Measurements from ENCODE around the gene KDM6A. TPM values are rescaled to one million over a fixed set of nuclear protein-coding genes. Genes with fewer than 3 reads are reported as not detected.

KDM6A gene
- total RNA-seq, 4 donors from 2014 or later = 25.9 to 51.0 (median 34.9) TPM

DNA sequence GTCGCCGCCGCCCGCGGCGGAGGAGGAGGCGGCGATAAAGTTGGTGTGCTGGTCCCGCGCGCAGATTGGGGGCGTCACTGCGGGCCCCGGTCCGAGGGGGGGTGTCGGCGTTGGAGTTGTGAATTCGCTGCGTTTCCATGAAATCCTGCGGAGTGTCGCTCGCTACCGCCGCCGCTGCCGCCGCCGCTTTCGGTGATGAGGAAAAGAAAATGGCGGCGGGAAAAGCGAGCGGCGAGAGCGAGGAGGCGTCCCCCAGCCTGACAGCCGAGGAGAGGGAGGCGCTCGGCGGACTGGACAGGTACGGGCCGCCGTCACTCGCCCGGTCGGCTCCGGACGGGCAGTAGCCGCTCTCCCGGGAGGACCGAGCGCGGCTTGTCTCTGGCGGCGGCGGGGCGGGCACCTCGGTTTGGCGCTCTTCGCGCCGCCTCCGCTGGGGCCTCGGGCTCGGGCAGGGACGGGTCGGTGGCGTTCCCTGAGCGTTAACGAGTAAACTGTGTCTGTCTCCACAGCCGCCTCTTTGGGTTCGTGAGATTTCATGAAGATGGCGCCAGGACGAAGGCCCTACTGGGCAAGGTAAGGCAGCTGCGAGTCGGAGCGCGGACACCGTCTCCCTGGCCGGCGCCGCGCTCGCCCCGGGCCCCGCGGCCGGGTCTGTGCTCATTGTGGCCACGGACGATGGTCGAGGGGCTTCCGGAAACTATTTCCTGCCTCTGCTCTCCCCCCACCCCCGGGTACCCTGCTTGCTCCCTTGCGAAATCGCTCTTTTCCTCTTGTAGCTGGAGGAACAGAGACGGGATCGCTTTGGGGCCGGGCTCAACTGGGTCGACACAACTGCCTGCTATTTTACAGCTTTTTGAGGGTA is 658 bp downstream of the KDM6A start:
- TF ChIP-seq EP300 (IDR thresholded peaks at IDR 0.05) (peak in 1 of 2 donors; percentile 3), POLR2A (IDR thresholded peaks at IDR 0.05) (no peak)
- TF ChIP-seq, protein P1, sequence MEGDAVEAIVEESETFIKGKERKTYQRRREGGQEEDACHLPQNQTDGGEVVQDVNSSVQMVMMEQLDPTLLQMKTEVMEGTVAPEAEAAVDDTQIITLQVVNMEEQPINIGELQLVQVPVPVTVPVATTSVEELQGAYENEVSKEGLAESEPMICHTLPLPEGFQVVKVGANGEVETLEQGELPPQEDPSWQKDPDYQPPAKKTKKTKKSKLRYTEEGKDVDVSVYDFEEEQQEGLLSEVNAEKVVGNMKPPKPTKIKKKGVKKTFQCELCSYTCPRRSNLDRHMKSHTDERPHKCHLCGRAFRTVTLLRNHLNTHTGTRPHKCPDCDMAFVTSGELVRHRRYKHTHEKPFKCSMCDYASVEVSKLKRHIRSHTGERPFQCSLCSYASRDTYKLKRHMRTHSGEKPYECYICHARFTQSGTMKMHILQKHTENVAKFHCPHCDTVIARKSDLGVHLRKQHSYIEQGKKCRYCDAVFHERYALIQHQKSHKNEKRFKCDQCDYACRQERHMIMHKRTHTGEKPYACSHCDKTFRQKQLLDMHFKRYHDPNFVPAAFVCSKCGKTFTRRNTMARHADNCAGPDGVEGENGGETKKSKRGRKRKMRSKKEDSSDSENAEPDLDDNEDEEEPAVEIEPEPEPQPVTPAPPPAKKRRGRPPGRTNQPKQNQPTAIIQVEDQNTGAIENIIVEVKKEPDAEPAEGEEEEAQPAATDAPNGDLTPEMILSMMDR (IDR thresholded peaks at IDR 0.05) = peak in 1 of 5 experiments; percentile 7
- H3K36me3 ChIP-seq = no peaks in the 10 kb centered on the region

DNA sequence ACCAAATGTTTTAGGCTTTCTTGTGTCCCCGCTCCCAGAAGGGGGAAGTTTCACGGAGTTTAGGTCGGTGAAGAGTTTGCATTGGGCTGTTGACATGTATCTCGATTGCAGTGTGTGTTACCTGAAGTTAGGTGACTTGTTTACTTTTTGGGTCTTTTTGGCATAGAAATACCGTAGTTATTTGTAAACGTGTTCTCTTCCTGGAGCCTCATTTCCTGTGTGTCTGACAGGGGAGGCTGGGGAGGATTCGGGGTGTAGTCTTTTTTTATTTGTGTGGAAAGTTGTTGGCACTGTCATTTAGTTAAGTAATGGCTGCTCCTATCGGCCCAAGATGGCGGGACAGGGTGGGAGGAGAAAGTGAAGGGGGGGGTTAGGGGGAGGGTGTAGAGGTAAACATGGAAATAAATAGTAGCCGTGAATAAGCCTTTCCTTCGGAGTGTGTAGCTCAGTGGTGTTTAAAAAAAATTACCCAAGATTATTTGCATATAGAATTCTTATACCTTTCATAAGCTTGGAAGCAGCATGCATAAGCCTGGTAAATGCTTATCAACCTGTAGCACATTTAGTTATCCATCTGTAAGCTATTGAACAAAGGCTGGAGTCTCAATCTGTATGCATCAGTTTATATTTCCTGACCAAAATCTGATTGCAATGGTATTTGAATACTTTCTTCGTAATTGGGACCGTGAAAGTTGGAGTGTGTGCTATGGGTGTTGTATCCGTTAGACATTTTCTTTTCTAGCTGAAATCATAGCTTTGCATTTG is 1.6 kb downstream of the KDM6A start:
- peak in 1 of 2 donors; percentile 10 for DNase-seq (ENCODE audit: low spot score in 2 of 2)
- peak overlapping the region; percentile 97 to 99 (median 98) for H3K27ac ChIP-seq
- H3K4me3 ChIP-seq = peak overlapping the region; percentile 62 to 100 (median 92)
- H3K27me3 ChIP-seq = no peaks in the 10 kb centered on the region
- no peaks in the 10 kb centered on the region for H3K36me3 ChIP-seq
- no peak for TF ChIP-seq EP300 (IDR thresholded peaks at IDR 0.05)
- TF ChIP-seq, protein P1 (IDR thresholded peaks at IDR 0.05) = peak in 1 of 5 experiments; percentile 10
- no peak for TF ChIP-seq POLR2A (IDR thresholded peaks at IDR 0.05)
- WGBS, 2 donors = 1 to 4% methylated on average over 13 to 14 of the region's 14 CpGs
- no peaks in the 10 kb centered on the region for H3K9me3 ChIP-seq
- peaks cover 0 to 32% (median 7%) of the 10 kb centered on the region in 4 donors for H3K4me1 ChIP-seq

More for the DNA sequence above, 658 bp downstream of the KDM6A start:
- Histone ChIP-seq H3K4me1 (peaks cover 0 to 25% (median 7%) of the 10 kb centered on the region in 4 donors), H3K27me3 (no peaks in the 10 kb centered on the region), H3K4me3 (peak overlapping the region; percentile 62 to 100 (median 92)), H3K27ac (peak overlapping the region; percentile 97 to 99 (median 98)), H3K9me3 (no peaks in the 10 kb centered on the region)
- DNase-seq (ENCODE audit: low spot score in 2 of 2) = peak; percentile 18 to 26
- 0% methylated on average over 55 of the region's 99 CpGs; no CpG with 5 or more reads in 1 of the 2 donors for WGBS, 2 donors

- peaks cover 0 to 32% (median 7%) of the 10 kb centered on the region in 4 donors for H3K4me1 ChIP-seq
- no peaks in the 10 kb centered on the region for H3K27me3 ChIP-seq
- WGBS, 2 donors = 3 to 28% methylated on average over 5 of the region's 5 CpGs
- H3K36me3 ChIP-seq = no peaks in the 10 kb centered on the region
- no peaks in the 10 kb centered on the region for H3K9me3 ChIP-seq
- peak overlapping the region; percentile 62 to 100 (median 92) for H3K4me3 ChIP-seq
- no peak for DNase-seq (ENCODE audit: low spot score in 2 of 2)
- peak overlapping the region; percentile 97 to 99 (median 98) for H3K27ac ChIP-seq
- TF ChIP-seq POLR2A (IDR thresholded peaks at IDR 0.05) = no peak
- TF ChIP-seq EP300 (IDR thresholded peaks at IDR 0.05) = no peak
- TF ChIP-seq, protein P1 (IDR thresholded peaks at IDR 0.05) = no peak
These were observed 2.1 kb downstream of the KDM6A start for GRCh38 chrX:44875185-44875489.

GRCh38 chrX:44876086-44876485 is 3.1 kb downstream of the KDM6A start:
- Histone ChIP-seq H3K9me3 (no peaks in the 10 kb centered on the region), H3K27me3 (no peaks in the 10 kb centered on the region), H3K36me3 (no peaks in the 10 kb centered on the region), H3K27ac (peak overlapping the region in 2 of 4 donors; percentile 19 to 99), H3K4me1 (peaks cover 0 to 30% (median 7%) of the 10 kb centered on the region in 4 donors), H3K4me3 (peak overlapping the region in 1 of 4 donors; percentile 89)
- no peak for DNase-seq (ENCODE audit: low spot score in 2 of 2)
- 4 to 29% methylated on average over 4 of the region's 4 CpGs for whole genome bisulfite sequencing, 2 donors
- no peak for TF ChIP-seq POLR2A (IDR thresholded peaks at IDR 0.05)
- TF ChIP-seq EP300 (IDR thresholded peaks at IDR 0.05) = no peak
- TF ChIP-seq, protein P1 (IDR thresholded peaks at IDR 0.05) = no peak
